AG09309 (cell line): ENCODE results near the gene HSPG2.

Source experiments
- DNase-seq: peaks from one replicate; pipeline ENCODE4 v3.0.0-alpha.2; 2010; ENCODE audit warnings: low read depth
- H3K4me3 ChIP-seq: 2 replicates; pipeline ENCODE4 v1.5.1; 2011; ENCODE audit warnings: mild to moderate bottlenecking, low read depth, low read length, moderate library complexity; ENCODE audit not compliant: control insufficient read depth
- CTCF ChIP-seq: IDR thresholded peaks from 2 replicates; pipeline ENCODE4 v1.5.1; 2011; ENCODE audit warnings: mild to moderate bottlenecking, low read depth, low read length, inconsistent platforms; ENCODE audit not compliant: insufficient read depth, control insufficient read depth; ENCODE audit errors: missing control alignments

The HSPG2 gene

DNA sequence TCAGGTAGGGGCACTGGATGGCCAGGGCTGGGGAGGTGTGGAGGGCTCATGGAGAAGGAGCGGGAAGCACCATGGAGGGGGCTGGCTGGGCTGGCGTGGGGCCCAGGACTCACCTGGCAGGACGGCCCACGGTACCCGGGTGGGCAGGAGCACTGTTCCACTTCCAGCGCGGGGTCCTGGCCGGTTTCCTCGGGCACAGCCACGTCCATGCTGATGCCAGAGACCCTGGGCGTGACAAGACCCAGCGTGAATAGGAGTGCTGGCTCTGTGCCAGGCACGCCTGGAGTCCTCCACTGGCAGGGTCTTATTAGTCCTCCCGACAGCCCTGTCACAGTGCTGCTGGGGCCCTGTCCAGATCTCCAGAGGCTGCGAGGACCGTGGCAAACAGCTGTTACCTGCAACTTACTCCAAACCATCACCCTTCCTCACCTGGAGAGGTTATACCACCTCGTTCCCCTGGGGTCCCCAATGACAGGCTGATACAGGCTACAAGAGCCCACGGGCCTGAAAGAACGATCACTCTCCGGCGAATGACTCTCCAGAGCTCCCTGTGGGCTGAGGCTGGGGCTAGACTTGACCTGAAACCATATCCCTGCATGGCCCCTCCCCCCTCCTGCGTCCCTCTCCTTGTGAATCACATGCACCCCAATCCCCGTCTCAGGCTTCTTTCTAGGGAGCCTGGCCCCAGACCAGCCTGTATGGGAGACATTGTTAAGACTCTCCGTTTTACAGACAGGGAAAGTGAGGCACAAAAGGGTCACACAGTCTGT lies 62.1 kb downstream of the HSPG2 start:
- no peak for TF ChIP-seq CTCF
- DNase-seq, result no peak
- H3K4me3 ChIP-seq, result no peak overlapping the region

DNA sequence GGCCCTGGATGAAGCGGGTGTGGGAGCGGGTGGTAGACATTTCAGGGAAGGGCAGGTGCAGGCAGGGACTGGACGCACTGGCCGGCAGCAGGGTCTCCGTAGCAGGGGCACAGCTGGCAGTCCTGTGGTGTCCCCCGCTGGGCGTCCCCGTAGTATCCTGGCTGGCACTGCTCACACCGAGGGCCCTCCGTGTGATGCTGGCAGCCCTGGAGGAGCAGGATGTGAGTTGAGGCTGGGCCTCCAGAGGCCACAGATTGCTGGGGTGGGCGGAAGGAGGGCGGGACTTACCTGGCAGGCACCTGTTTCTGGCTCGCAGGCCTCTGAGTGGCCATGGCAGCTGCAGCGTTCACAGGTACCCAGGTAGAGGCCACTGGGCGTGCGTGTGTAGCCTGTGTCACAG lies 62.8 kb downstream of the HSPG2 start:
- TF ChIP-seq CTCF, result no peak
- no peak overlapping the region for H3K4me3 ChIP-seq
- DNase-seq, result no peak

DNA sequence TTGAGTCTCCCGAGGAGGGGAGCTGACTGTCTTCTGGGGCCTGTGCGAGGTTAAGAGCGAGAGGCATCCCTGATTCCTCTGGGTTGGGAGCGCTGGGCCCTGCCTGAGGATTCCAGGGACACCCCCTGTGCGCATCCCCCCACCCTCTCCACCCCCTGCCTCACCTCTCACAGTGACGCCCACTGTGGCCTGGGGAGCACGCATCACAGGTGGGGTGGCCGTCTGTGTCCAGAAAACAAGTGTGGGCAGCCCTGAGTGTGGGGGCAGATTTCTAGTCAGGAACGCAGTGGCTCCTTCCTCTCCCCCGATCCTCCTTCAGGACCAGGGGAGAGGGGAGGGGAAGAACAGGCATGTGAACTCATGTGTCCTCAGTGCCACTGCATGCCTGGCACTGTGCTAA lies 63.3 kb downstream of the HSPG2 start:
- no peak for DNase-seq
- no peak for TF ChIP-seq CTCF
- no peak overlapping the region for H3K4me3 ChIP-seq

- H3K4me3 ChIP-seq, result no peak overlapping the region
- TF ChIP-seq CTCF, result no peak
- DNase-seq, result no peak
Observed at GRCh38 chr1:21873174-21873573, 63.9 kb downstream of the HSPG2 start.

GRCh38 chr1:21872445-21873079 lies 64.5 kb downstream of the HSPG2 start:
- no peak for TF ChIP-seq CTCF
- DNase-seq, result no peak
- no peak overlapping the region for H3K4me3 ChIP-seq

DNA sequence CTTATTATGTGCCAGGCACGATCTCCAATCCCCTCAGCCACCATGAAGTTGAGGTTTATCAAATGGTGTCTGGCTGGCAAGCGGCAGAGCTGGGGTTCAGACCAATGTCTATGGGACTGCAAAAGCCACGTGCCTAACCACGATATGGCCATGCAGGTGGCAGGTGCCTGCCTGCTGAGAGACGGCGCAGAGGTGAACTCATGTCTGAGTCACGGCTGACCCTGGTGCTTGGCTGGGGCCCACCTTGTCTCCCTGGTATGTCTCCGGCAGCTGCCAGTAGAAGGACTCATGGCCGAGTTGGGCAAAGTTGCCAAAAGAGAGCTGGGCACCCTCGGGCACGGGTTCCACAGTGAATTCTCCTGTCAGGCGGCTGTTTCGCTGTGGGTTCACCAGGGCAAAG lies 65.2 kb downstream of the HSPG2 start:
- no peak for DNase-seq
- no peak for TF ChIP-seq CTCF
- no peak overlapping the region for H3K4me3 ChIP-seq
